ENCODE data around the gene DEXI. TPM values are rescaled to one million over a fixed set of nuclear protein-coding genes. Genes with fewer than 3 reads are reported as not detected.

Gene DEXI
- total RNA-seq (10 to 100 TPM; 55.0 to 99.9 (median 77.4) TPM), polyA plus RNA-seq (10 to 100 TPM; 13.9 to 24.7 (median 18.6) TPM)

- intact Hi-C loops (cut with DNase I) = loop anchor here (5.0 kb wide), 1 partner anchor 970 kb away; no protein-coding TSS in a partner anchor
- Histone ChIP-seq H3K4me3 (peak within 1 kb of the TSS; percentile 67 to 92 (median 79)), H3K27ac (peak within 1 kb of the TSS; percentile 89 to 92 (median 90)), H3K9me3 (no peaks in the 10 kb centered on the region), H3K4me1 (peaks cover 0 to 85% (median 74%) of the 10 kb centered on the region in 4 donors), H3K36me3 (no peaks in the 10 kb centered on the region), H3K27me3 (no peaks in the 10 kb centered on the region)
- WGBS, 2 donors = 3 to 6% methylated on average over 55 of the region's 55 CpGs
- DNase-seq = peak; percentile 98
- peak in 1 of 2 donors; percentile 35 for TF ChIP-seq POLR2A (IDR thresholded peaks at IDR 0.05)
- TF ChIP-seq POLR2AphosphoS5 (IDR thresholded peaks at IDR 0.05) = peak; percentile 77 to 93 (median 92)
- TF ChIP-seq, protein P1, sequence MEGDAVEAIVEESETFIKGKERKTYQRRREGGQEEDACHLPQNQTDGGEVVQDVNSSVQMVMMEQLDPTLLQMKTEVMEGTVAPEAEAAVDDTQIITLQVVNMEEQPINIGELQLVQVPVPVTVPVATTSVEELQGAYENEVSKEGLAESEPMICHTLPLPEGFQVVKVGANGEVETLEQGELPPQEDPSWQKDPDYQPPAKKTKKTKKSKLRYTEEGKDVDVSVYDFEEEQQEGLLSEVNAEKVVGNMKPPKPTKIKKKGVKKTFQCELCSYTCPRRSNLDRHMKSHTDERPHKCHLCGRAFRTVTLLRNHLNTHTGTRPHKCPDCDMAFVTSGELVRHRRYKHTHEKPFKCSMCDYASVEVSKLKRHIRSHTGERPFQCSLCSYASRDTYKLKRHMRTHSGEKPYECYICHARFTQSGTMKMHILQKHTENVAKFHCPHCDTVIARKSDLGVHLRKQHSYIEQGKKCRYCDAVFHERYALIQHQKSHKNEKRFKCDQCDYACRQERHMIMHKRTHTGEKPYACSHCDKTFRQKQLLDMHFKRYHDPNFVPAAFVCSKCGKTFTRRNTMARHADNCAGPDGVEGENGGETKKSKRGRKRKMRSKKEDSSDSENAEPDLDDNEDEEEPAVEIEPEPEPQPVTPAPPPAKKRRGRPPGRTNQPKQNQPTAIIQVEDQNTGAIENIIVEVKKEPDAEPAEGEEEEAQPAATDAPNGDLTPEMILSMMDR (IDR thresholded peaks at IDR 0.05) = peak in 2 of 4 experiments; percentile 11 to 22
- TF ChIP-seq EP300 (IDR thresholded peaks at IDR 0.05) = no peak
These were observed at the start of gene DEXI for GRCh38 chr16:10942352-10943063. Gene DEXI, minus strand, starts transcription at chr16:10942468. Its CDS starts 463 bp downstream, at chr16:10942005.

- Histone ChIP-seq H3K27me3 (no peaks in the 10 kb centered on the region), H3K4me3 (no peak overlapping the region), H3K9me3 (no peaks in the 10 kb centered on the region), H3K27ac (no peak overlapping the region), H3K36me3 (peaks cover 0 to 43% (median 3%) of the 10 kb centered on the region in 4 donors), H3K4me1 (peaks cover 0 to 9% (median 7%) of the 10 kb centered on the region in 4 donors)
- no peak for DNase-seq
- intact Hi-C loops (cut with DNase I) = no loop called here
- TF ChIP-seq POLR2A (IDR thresholded peaks at IDR 0.05) = no peak
- TF ChIP-seq EP300 (IDR thresholded peaks at IDR 0.05) = no peak
- no peak for TF ChIP-seq POLR2AphosphoS5 (IDR thresholded peaks at IDR 0.05)
- TF ChIP-seq, protein P1 (IDR thresholded peaks at IDR 0.05) = no peak
- WGBS, 2 donors = 92 to 95% methylated on average over 5 of the region's 5 CpGs
These were observed 48.1 kb upstream of the DEXI start for GRCh38 chr16:10990378-10990777.

DNA sequence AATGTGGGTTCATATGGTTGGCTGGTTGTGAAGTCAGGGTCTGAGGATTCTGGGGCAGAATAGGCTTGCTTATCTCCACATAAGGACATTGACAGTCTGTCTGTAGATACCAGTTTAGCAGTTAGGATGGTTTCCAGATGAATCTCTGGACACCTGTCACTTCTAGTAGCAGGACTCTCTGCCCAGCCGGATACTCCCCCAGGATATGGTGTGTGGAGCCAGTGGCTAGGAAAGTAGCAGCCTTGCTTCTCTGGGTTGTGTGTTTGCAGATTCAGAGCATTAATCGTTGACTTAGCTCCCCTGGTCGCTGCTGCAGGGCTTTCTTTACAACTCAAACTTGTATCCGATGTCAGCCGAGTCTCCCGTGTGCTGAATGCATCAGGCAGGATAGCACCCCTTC, 47.3 kb upstream of the DEXI start:
- Histone ChIP-seq H3K9me3 (no peaks in the 10 kb centered on the region), H3K36me3 (peaks cover 0 to 36% (median 3%) of the 10 kb centered on the region in 4 donors), H3K27me3 (no peaks in the 10 kb centered on the region), H3K4me3 (no peak overlapping the region), H3K27ac (no peak overlapping the region), H3K4me1 (peaks cover 0 to 9% (median 7%) of the 10 kb centered on the region in 4 donors)
- no peak for DNase-seq
- TF ChIP-seq EP300 (IDR thresholded peaks at IDR 0.05) = no peak
- TF ChIP-seq POLR2A (IDR thresholded peaks at IDR 0.05) = no peak
- TF ChIP-seq, protein P1 (IDR thresholded peaks at IDR 0.05) = no peak
- TF ChIP-seq POLR2AphosphoS5 (IDR thresholded peaks at IDR 0.05) = no peak
- intact Hi-C loops (cut with DNase I) = no loop called here
- 90 to 95% methylated on average over 6 of the region's 6 CpGs for WGBS, 2 donors

DNA sequence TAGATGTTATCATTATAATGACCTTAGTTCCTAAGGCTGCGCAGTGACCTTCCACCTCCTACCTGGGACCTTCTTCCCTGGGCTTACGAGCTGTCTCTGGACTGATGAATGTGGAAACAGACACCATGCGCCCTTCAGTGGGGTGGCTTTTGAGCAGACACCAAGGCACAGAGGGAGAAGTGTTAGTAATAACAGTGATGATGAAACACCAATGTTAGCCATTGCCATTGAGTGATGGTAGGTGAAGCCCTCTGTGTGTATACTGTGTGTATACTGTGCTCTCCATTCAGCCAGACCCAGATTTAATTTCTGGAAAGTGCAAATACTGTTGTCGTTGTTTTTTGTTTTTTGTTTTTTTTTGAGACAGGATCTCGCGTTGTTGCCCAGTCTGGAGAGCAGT, 46.6 kb upstream of the DEXI start:
- Histone ChIP-seq H3K9me3 (no peaks in the 10 kb centered on the region), H3K4me3 (no peak overlapping the region), H3K27ac (no peak overlapping the region), H3K27me3 (no peaks in the 10 kb centered on the region), H3K36me3 (peaks cover 0 to 34% (median 2%) of the 10 kb centered on the region in 4 donors), H3K4me1 (peaks cover 0 to 9% (median 7%) of the 10 kb centered on the region in 4 donors)
- 78 to 79% methylated on average over 6 of the region's 6 CpGs for WGBS, 2 donors
- DNase-seq = no peak
- intact Hi-C loops (cut with DNase I) = no loop called here
- TF ChIP-seq, protein P1 (IDR thresholded peaks at IDR 0.05) = no peak
- no peak for TF ChIP-seq POLR2AphosphoS5 (IDR thresholded peaks at IDR 0.05)
- no peak for TF ChIP-seq EP300 (IDR thresholded peaks at IDR 0.05)
- TF ChIP-seq POLR2A (IDR thresholded peaks at IDR 0.05) = no peak
